Activated B cell treated with CpG ODN at 0.5 μM for 24 hours (primary cell): ENCODE results near the gene METAP2. TPM values are rescaled to one million over a fixed set of nuclear protein-coding genes. Genes with fewer than 3 reads are reported as not detected.

Experiments
- ATAC-seq: fragments of 200-7000 bp; cut with Tn5 transposase; one replicate; pipeline ENCODE4 v1.10.0; 2021; ENCODE audit warnings: low read depth, mild to moderate bottlenecking, moderate library complexity
- CTCF ChIA-PET: fragments of 350-600 bp; sonication (Branson Sonifier 250); formaldehyde crosslinking; loops from one replicate; lab custom pipeline; 2021; ENCODE audit warnings: antibody characterized with exemption; lab: Charles Lee
- POLR2A ChIA-PET: fragments of 350-600 bp; sonication (Branson Sonifier 250); formaldehyde crosslinking; loops from one replicate; lab custom pipeline; 2021; ENCODE audit warnings: antibody characterized with exemption; lab: Charles Lee
- DNase-seq: peaks from one replicate; pipeline ENCODE4 v3.0.0; 2022
- H3K27ac Mint-ChIP-seq: one replicate; pipeline ENCODE4 v1.8.0; 2020; ENCODE audit warnings: mixed read lengths
- H3K27me3 Mint-ChIP-seq: one replicate; pipeline ENCODE4 v1.8.0; 2021; ENCODE audit warnings: mixed read lengths
- H3K36me3 Mint-ChIP-seq: one replicate; pipeline ENCODE4 v1.8.0; 2021; ENCODE audit warnings: low read depth, mixed read lengths
- H3K4me1 Mint-ChIP-seq: one replicate; pipeline ENCODE4 v1.8.0; 2021; ENCODE audit warnings: mixed read lengths
- H3K4me3 Mint-ChIP-seq: one replicate; pipeline ENCODE4 v1.8.0; 2020; ENCODE audit warnings: mild to moderate bottlenecking, mixed read lengths
- H3K9me3 Mint-ChIP-seq: one replicate; pipeline ENCODE4 v1.8.0; 2020; ENCODE audit warnings: mixed read lengths
- CTCF ChIP-seq: fragments of 200-600 bp; IDR thresholded peaks from one replicate; pipeline ENCODE4 v1.8.0; 2022; ENCODE audit warnings: antibody characterized with exemption, mild to moderate bottlenecking
- intact Hi-C: fragments of 100-400 bp; cut with micrococcal nuclease; formaldehyde crosslinking; loops from one replicate; pipeline ENCODE4 v1.15.1; 2024
- total RNA-seq: library from RNA; stranded (reverse); gene quantifications from 2 replicates; pipeline ENCODE4 v1.2.3, GENCODE V29; 2022

The METAP2 gene
- total RNA-seq, 1 donor from 2014 or later, result 63.0 TPM

GRCh38 chr12:95497031-95497430, 23.1 kb downstream of the METAP2 start:
- Mint-ChIP-seq H3K4me3 (no peak overlapping the region), H3K9me3 (no peaks in the 10 kb centered on the region), H3K36me3 (peaks cover 65% of the 10 kb centered on the region), H3K4me1 (peaks cover 6% of the 10 kb centered on the region), H3K27me3 (no peaks in the 10 kb centered on the region), H3K27ac (no peak overlapping the region)
- ChIA-PET POLR2A (no interaction called here), CTCF (no interaction called here)
- no peak for TF ChIP-seq CTCF
- DNase-seq (no peak), ATAC-seq (no peak)
- intact Hi-C loops, result no loop called here

GRCh38 chr12:95498968-95499367, 25.0 kb downstream of the METAP2 start:
- ChIA-PET CTCF (no interaction called here), POLR2A (interaction anchor here (0.7 to 1.2 kb wide), 2 partner anchors 24 to 505 kb away, joined by 3 to 4 read pairs; partner anchors contain the start of gene METAP2)
- DNase-seq (no peak), ATAC-seq (no peak)
- no peak overlapping the region for H3K27ac Mint-ChIP-seq
- no peak for TF ChIP-seq CTCF
- H3K4me1 Mint-ChIP-seq, result peaks cover 9% of the 10 kb centered on the region
- H3K9me3 Mint-ChIP-seq, result no peaks in the 10 kb centered on the region
- H3K4me3 Mint-ChIP-seq, result no peak overlapping the region
- peaks cover 77% of the 10 kb centered on the region for H3K36me3 Mint-ChIP-seq
- intact Hi-C loops, result no loop called here
- no peaks in the 10 kb centered on the region for H3K27me3 Mint-ChIP-seq

- Mint-ChIP-seq H3K9me3 (no peaks in the 10 kb centered on the region), H3K27ac (no peak overlapping the region), H3K27me3 (no peaks in the 10 kb centered on the region), H3K4me3 (no peak overlapping the region), H3K36me3 (peaks cover 80% of the 10 kb centered on the region), H3K4me1 (peaks cover 9% of the 10 kb centered on the region)
- DNase-seq (no peak), ATAC-seq (no peak)
- intact Hi-C loops, result no loop called here
- no peak for TF ChIP-seq CTCF
- ChIA-PET CTCF (no interaction called here), POLR2A (no interaction called here)
Observed at GRCh38 chr12:95499772-95500171, 25.8 kb downstream of the METAP2 start.

GRCh38 chr12:95504140-95504539, 30.2 kb downstream of the METAP2 start:
- H3K9me3 Mint-ChIP-seq, result no peaks in the 10 kb centered on the region
- H3K27ac Mint-ChIP-seq, result no peak overlapping the region
- no peak for TF ChIP-seq CTCF
- ATAC-seq (no peak), DNase-seq (no peak)
- ChIA-PET CTCF (no interaction called here), POLR2A (no interaction called here)
- peaks cover 82% of the 10 kb centered on the region for H3K36me3 Mint-ChIP-seq
- no peak overlapping the region for H3K4me3 Mint-ChIP-seq
- peaks cover 9% of the 10 kb centered on the region for H3K4me1 Mint-ChIP-seq
- intact Hi-C loops, result no loop called here
- no peaks in the 10 kb centered on the region for H3K27me3 Mint-ChIP-seq

GRCh38 chr12:95505039-95505438, 31.1 kb downstream of the METAP2 start:
- intact Hi-C loops, result no loop called here
- DNase-seq (no peak), ATAC-seq (no peak)
- no peaks in the 10 kb centered on the region for H3K27me3 Mint-ChIP-seq
- H3K27ac Mint-ChIP-seq, result no peak overlapping the region
- CTCF ChIA-PET, result no interaction called here
- peaks cover 2% of the 10 kb centered on the region for H3K4me1 Mint-ChIP-seq
- no peaks in the 10 kb centered on the region for H3K9me3 Mint-ChIP-seq
- no peak overlapping the region for H3K4me3 Mint-ChIP-seq
- POLR2A ChIA-PET, result no interaction called here
- no peak for TF ChIP-seq CTCF
- peaks cover 82% of the 10 kb centered on the region for H3K36me3 Mint-ChIP-seq
